A204.1 (cell line): Measurements from ENCODE around the gene LRIG1.

Experiments used
- FAIRE-seq: peaks from 2 replicates; lab custom pipeline; 2012; peaks lifted over from hg19 to GRCh38; lab: Jason Lieb, UNC

Gene LRIG1

GRCh38 chr3:66486646-66487045, 14.2 kb downstream of the LRIG1 start:
- no peak for FAIRE-seq

DNA sequence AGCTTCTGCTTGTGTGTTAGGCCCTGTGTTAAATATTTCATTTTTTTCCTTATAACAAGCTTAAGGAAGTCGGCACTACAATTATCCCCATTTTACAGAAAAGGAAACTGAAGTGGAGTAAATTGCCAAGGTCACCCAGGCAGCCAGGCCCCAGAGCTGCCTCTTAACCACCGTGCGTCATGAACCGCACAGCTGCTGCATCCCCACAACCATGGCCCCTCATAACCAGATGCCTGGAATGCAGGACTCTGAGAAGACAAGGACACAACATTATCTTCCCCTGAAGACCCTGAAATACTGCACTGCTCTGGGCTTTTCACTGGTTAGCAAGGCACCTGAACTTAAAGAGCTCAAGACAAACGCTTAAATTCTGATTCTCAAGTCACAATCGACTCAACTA, 14.6 kb downstream of the LRIG1 start:
- no peak for FAIRE-seq

DNA sequence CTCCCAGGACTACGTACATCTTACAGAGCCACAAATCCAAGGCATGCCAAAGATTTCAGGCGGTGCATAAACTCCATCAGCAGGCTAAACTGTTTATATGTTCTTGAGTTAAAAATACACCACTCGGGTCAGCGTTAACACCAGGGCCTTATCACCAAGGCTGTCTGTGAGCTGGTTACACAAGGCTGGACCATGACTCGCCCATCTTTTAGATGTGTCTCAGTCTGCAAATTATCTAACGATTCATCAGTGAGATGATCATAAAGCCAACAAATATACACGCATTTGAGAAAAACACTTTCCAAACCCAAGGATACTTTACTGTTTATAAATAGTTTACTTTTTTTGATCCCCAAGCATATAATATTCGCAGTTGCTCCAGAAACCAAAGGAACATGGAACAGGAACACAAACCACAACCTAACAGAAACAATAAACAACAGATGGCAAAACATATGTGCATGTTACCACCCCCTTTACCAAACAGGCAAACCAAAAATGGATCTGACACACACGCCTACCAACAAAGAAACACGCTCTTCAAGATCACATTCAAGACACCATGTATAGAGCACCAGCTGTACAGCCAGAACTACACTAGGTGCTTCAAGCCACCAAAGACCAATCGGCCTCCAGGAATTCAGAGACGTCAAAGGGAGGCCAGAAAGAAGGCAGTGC, 15.4 kb downstream of the LRIG1 start:
- FAIRE-seq = no peak

DNA sequence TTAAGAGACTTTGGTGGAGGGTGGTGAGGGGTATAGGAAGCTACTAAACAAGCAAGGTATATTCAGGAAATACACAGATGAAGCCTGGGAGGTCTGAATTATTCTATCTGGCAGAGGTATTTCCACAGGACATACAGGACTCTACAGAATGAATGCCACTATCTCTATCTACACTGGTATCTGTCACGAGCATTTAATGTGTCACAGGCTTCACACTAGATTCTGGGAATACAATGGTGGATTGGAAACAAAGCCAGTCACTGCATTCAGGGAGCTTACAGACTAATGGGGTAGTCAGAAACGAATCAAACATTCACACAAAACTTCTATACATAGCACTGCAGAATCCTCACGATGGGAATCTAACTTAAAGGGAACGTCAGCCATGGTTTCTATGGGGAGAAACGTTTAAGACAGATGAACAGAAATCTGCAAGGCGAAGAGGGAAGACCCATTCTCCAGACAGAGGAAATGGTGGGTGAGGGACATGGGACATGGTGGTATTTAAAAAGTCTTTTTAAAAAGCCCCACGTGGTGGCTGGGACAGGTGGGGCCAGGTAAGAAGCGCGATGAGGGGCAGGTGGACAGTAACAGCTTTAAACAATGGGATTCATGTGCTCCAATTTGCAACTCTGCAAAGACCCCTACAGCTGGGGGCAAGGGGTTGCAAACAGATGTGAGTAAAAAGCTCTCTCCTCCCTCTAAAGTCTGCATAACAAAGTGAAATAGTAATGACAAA, 16.5 kb downstream of the LRIG1 start:
- FAIRE-seq = no peak

- FAIRE-seq = no peak
Measured at GRCh38 chr3:66483409-66483906, 17.4 kb downstream of the LRIG1 start.

DNA sequence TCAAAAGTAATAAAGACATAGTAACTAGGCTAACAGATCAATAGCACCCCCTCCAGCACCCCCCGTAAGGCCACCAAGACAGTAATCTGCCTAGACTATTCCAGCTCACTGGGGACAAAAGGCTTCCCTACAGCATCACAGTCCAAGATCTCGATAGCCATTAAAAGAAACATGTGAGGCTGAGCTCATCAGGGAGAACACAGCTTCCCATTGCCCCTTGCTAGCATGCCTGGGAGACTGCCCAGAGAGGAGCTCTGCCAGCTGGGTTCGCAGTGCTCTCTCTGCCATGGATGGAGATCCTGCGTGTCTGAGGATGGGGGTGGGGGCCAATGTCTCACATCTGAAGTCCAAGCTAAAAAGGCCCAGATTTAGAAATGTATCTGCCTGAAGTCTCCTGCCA, 17.8 kb downstream of the LRIG1 start:
- no peak for FAIRE-seq

DNA sequence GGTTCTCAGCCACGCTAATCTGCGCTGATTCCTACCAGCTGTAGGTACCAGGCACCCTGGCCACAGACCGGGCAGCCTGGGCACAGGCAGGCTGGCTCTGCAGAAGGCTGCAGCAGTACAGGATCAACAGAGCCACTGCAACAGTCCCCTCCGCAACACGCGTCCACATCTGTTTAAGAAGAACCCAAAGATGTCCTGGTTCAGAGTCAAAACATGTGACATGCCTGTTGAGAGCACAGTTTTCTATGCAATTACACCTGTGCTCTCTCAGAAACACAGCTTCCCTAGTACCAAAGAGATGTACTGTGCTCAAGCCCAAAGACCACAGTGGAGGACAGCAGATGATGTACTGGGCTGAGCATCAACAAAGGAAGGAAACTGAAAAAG, 18.8 kb downstream of the LRIG1 start:
- FAIRE-seq = no peak

DNA sequence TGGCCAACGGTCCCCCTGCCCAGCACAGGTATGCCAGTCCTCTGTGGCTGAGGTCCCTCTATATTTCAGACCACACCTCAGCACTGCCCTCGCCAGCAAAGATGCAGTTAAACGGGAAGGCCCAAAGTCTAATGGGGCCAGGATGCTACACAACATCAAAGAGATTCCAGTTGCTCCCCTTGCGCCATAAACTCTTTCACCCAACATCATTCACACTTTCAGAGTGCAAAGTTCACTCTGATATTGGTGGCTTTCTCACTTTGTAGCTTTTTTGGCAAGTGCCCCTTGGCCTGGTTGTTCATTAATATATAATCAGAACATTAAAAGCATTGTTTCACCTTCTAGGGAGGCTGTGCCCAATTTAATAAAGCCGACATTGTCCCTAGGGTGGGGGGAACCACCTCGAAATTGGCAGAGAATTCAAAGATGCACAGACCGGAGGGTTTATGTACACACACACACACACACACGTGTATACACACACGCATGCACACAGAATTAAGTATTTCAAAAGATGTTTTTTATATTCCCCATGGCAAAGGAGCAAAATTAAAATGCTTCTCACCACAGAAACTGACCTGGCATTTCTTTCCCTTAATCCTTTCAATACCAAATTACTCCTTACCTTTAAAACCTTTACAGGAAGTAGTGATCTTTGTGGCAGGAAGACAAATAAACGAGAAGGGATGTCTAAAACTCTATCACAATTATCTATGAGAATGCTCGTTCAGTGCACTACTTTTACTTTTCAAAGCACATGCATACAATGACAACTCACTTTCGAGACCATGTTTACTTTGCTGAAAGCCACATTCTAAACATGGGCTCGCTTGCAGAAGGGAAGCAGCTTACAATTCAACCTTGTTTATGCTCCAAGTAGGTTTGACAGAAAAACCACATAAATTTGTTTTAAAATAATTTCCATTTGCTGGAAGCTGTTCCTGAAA, 19.5 kb downstream of the LRIG1 start:
- FAIRE-seq = no peak

GRCh38 chr3:66480666-66481065, 20.2 kb downstream of the LRIG1 start:
- no peak for FAIRE-seq

GRCh38 chr3:66479532-66479947, 21.3 kb downstream of the LRIG1 start:
- no peak for FAIRE-seq

DNA sequence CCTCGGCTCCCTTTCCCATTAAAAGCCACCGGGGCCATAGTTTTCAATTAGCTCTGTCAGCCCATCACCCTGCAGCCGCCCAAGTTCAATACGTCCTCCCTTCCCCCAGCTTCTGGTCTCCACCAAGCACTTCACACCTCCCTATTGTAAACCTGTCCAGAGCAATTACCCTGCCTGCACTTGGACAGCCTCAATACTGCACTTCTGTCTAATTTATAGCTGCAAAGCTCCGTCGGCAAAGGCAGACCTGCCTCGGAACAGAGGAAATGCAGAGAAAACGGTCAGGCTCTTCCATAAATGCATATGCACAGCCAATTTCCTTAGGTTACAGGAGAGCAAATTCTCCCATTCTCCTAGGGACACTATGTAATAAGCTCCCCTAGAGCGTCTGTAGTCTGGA, 21.9 kb downstream of the LRIG1 start:
- no peak for FAIRE-seq

DNA sequence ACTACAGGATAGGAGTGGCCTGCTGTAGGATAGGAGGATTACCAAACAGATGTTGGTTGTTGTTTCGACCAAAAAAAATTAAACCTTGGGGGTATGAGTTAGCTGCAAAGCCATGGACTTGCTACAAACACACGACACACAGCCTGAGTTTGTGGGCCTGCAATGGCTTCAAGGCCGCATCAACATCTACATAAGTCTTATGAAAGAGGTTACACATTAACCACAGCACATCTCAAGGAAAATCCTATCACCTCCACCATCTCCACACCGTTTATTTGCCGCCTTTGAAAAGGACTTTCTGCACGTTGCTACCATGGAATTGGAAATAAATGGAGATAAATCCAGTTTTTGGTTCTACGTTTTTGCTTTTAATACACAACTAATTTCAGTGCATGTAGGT, 23.0 kb downstream of the LRIG1 start:
- no peak for FAIRE-seq

DNA sequence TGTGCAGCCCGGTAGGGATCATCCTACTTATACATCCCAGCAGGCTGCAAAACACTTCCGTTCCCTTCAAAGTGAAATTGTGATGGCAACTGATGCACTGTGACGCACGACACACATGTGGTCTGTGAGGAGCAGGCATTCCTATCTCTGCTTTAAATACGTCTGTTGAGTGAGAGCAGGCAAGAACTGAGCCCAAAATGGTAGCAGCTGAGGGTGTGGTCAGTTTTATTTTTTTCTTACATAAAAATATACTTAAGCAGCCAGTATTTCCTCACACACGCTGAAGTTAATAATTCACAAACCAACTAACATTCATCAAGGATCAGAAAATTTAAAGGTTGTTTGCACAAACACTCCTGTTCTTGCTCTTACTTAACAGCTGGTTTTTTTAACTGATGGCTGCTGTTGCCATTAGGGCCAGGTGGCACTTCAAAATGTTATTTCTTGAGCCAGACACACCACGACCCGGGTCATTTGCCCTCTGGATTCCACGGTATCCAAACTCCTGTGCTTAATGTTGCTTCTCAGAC, 23.9 kb downstream of the LRIG1 start:
- FAIRE-seq = no peak

DNA sequence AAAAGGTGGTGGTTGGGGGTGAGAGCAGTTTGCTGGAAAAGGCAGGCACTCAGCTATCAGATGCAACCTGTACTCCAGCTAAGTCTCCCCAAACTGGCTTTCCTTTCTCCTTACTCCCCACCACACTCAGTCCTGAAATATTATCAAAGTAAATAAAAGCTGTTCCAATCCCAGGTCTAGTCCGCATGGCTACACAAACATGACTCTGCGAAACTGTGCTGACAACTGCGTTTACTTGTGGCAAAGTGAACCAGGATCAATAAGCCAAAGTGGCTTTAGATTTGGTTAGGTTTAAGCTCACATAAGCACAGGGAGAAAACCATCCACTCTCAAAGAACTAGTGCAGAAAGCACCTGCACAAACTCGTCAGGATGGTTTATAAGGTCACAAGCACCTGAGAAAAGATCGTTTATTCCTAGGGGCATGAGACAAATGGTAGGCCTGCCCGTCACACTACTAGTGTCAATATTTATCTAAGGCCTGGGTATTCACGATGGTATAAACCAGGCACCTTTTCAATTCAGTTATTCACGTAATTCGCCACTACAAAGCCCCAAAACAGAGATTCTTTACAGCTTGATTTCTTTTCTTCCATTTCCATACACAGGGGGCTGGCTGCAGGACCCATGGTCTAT, 25.3 kb downstream of the LRIG1 start:
- no peak for FAIRE-seq

GRCh38 chr3:66473692-66474091, 27.1 kb downstream of the LRIG1 start:
- no peak for FAIRE-seq

DNA sequence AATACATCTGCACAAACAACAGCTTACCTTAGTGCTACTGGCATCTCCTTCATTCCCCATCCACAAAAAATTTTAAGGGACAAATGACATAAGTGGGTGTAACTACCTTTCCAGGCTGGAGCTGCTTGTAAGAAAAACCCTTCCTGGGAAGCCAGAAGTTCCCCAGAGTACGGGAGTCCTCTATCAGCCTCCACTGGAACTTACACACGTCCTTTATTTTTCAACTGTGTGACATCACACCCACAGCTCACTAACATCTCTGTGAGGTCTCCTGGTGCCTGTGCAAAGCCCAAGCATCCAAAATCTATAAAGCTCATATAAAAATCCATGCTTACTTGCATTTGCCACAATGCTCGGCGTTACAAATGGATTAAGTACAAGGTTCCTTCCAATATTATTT, 27.6 kb downstream of the LRIG1 start:
- FAIRE-seq = no peak

DNA sequence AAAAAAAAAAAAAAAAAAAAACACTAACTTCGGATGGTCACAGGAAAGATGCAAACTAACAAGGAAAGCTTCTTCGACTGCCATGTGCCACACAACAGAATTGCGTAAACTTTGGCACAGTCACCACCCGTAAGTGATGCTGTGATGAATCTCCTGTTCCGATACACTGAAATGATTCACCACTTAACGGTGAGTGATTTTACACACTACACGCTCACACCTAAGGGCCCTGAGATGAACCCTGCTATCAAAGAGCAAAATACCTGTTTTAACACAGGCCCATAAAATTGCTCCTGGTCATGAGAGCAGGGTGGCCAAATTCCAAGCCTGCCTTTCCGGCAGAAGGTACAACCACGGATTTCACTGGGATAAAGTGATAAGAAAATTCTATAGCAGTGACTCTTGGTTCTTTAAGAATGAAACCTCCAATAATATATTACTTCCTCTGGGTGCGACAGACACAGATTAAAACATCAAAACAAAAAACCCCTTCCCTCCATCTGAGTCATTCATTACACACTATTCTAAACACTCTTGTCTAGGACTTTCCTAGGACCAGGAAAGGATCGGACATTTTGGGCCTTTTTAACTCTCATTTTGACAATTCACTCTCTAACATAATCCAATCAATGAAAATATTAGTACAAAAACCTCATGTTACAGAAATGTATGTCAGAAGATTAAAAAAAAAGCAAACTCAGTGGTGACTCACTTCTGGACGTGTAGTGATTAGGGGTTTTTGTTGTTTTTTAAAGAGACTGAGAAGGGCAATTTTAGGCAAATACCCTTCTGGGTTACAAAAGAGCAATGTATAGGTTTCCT, 28.3 kb downstream of the LRIG1 start:
- FAIRE-seq = no peak

DNA sequence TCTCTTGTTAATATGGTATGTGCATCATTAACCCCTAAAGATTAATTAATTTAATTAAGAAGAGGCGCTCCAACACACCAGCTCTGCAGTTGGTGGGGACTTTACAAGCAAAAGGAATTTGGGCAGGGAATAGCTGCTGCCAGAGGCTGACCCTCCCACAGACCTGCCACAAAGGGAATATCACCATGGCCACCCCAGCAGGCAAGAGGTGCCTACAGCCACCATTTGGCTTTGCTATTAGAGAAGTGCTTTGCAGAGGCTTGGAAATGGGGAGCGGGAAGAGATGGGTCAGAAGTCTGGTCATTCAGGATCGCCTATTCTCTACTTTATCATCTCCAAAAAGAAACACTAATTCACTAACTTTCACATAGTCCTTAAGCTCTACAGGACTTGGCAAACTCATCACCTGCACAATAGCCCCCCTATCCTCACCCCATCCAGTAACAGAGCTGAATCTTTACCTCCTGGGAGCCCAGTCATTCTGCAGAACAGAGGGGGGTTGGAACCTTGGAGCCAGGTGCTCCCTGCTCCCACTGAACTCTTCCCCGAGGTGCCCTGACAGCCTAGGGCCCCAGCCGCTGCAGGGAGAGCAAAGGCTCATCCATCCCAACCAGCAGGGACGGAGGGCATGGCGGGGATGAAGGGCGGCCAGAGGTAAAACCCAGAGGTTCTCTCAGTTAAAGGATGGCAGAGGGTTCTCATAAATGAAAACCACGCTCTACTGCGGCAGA, 29.7 kb downstream of the LRIG1 start:
- FAIRE-seq = no peak

- no peak for FAIRE-seq
Measured at GRCh38 chr3:66470285-66470684, 30.5 kb downstream of the LRIG1 start.

DNA sequence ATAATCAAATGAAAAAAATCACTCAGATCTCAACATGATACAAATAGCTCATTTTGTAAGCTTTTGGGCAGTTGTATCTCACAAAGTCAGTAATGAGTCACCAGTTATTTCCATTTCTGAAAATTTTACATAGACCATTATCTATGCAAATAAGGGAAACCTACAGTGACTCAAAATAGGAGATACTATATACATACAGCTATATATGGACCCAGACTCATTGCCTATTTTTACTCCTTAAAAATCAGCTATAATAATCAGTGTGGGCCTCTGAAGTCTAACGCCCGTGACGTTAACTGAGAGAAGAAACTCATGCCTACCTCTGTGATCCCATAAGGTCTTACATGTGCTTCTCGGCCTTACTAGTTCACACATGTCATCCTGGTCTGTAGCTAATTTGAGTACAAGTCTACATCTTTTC, 31.6 kb downstream of the LRIG1 start:
- no peak for FAIRE-seq
